Endodermal cell (in vitro differentiated cells): ENCODE data around the gene DTD1. TPM values are rescaled to one million over a fixed set of nuclear protein-coding genes. Genes with fewer than 3 reads are reported as not detected.
A peak's percentile ranks its signal among the peaks of the same experiment; 100 is the strongest.

Source experiments
- DNase-seq: peaks from one replicate; pipeline ENCODE4 v3.0.0-alpha.2; 2017
- H3K27ac ChIP-seq: 2 replicates; pipeline ENCODE4 v1.5.1; 2013; ENCODE audit warnings: mild to moderate bottlenecking, low read depth, low read length, moderate library complexity
- H3K27me3 ChIP-seq: 2 replicates; pipeline ENCODE4 v1.6.1; 2013; ENCODE audit warnings: mild to moderate bottlenecking, low read length, moderate library complexity; ENCODE audit not compliant: insufficient read depth, control insufficient read depth, poor library complexity, severe bottlenecking
- H3K36me3 ChIP-seq: 2 replicates; pipeline ENCODE4 v1.7.0; 2013; ENCODE audit warnings: mild to moderate bottlenecking, low read length, moderate library complexity; ENCODE audit not compliant: control insufficient read depth, insufficient read depth
- H3K4me1 ChIP-seq: one replicate; pipeline ENCODE4 v1.7.0; 2013; ENCODE audit warnings: low read length; ENCODE audit not compliant: control insufficient read depth, insufficient read depth
- H3K4me3 ChIP-seq: 2 replicates; pipeline ENCODE4 v1.5.1; 2013; ENCODE audit warnings: mild to moderate bottlenecking, low read length, moderate library complexity
- H3K9ac ChIP-seq: 2 replicates; pipeline ENCODE4 v1.6.1; 2013; ENCODE audit warnings: mild to moderate bottlenecking, low read length, moderate library complexity; ENCODE audit not compliant: poor library complexity, severe bottlenecking; ENCODE audit errors: extremely low read depth
- H3K9me3 ChIP-seq: 2 replicates; pipeline ENCODE4 v1.6.1; 2013; ENCODE audit warnings: mild to moderate bottlenecking, low read length, moderate library complexity; ENCODE audit not compliant: control insufficient read depth
- H3K27ac Mint-ChIP-seq: 2 replicates; pipeline ENCODE4 v1.8.0; 2020; ENCODE audit warnings: mixed read lengths
- H3K27me3 Mint-ChIP-seq: 2 replicates; pipeline ENCODE4 v1.8.0; 2021; ENCODE audit warnings: mild to moderate bottlenecking, mixed read lengths; ENCODE audit not compliant: insufficient read depth
- H3K36me3 Mint-ChIP-seq: 2 replicates; pipeline ENCODE4 v1.8.0; 2020; ENCODE audit warnings: low read depth, mixed read lengths
- H3K4me1 Mint-ChIP-seq: 2 replicates; pipeline ENCODE4 v1.8.0; 2020; ENCODE audit warnings: mixed read lengths
- H3K4me3 Mint-ChIP-seq: 2 replicates; pipeline ENCODE4 v1.8.0; 2020; ENCODE audit warnings: mild to moderate bottlenecking, moderate library complexity, mixed read lengths
- H3K9me3 Mint-ChIP-seq: 2 replicates; pipeline ENCODE4 v1.8.0; 2020; ENCODE audit warnings: mild to moderate bottlenecking, mixed read lengths
- WGBS, 2 experiments: methylation state at CpG; one replicate each; pipeline versions ENCODE4 v1.1.5 to v1.1.7; 2013; ENCODE audit warnings: missing lambda C conversion rate in 2 of 2, mixed read lengths in 1 of 2; ENCODE audit not compliant: insufficient coverage in 1 of 2, insufficient read length in 1 of 2; 5-methylcytosine and 5-hydroxymethylcytosine counted together
- total RNA-seq, 2 donors: library from RNA; stranded (reverse); fragmentation: NEBNext Ultra II Directional in 1 of 2; extraction: Animal tissue kit (Norgen Biotek cat#: 25700) in 1 of 2; gene quantifications; 2 replicates in 1 of 2; 3 replicates in 1 of 2; pipeline ENCODE4 v1.2.1, GENCODE V29; 2021
- TF ChIP-seq, protein P1 (sequence below): fragments of 200-600 bp; sonication (generic); conservative IDR thresholded peaks from 2 replicates; pipeline ENCODE4 v1.5.0; 2021; ENCODE audit warnings: antibody characterized with exemption, mild to moderate bottlenecking

DTD1 gene
- total RNA-seq, 2 donors from 2014 or later, result 34.2 to 44.0 TPM

- TF ChIP-seq, protein P1, sequence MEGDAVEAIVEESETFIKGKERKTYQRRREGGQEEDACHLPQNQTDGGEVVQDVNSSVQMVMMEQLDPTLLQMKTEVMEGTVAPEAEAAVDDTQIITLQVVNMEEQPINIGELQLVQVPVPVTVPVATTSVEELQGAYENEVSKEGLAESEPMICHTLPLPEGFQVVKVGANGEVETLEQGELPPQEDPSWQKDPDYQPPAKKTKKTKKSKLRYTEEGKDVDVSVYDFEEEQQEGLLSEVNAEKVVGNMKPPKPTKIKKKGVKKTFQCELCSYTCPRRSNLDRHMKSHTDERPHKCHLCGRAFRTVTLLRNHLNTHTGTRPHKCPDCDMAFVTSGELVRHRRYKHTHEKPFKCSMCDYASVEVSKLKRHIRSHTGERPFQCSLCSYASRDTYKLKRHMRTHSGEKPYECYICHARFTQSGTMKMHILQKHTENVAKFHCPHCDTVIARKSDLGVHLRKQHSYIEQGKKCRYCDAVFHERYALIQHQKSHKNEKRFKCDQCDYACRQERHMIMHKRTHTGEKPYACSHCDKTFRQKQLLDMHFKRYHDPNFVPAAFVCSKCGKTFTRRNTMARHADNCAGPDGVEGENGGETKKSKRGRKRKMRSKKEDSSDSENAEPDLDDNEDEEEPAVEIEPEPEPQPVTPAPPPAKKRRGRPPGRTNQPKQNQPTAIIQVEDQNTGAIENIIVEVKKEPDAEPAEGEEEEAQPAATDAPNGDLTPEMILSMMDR, result no peak
- H3K4me3 ChIP-seq, result no peak overlapping the region
- Mint-ChIP-seq H3K4me1 (peaks cover 11% of the 10 kb centered on the region), H3K27ac (no peak overlapping the region), H3K9me3 (no peaks in the 10 kb centered on the region), H3K27me3 (no peaks in the 10 kb centered on the region), H3K36me3 (no peaks in the 10 kb centered on the region), H3K4me3 (no peak overlapping the region)
- no peaks in the 10 kb centered on the region for H3K36me3 ChIP-seq
- no peak overlapping the region for H3K9ac ChIP-seq
- no peak for DNase-seq
- H3K9me3 ChIP-seq, result no peaks in the 10 kb centered on the region
- 95 to 99% methylated on average over 2 of the region's 2 CpGs for WGBS, 2 experiments
- no peak overlapping the region for H3K27ac ChIP-seq
- H3K27me3 ChIP-seq, result no peaks in the 10 kb centered on the region
- H3K4me1 ChIP-seq, result no peaks in the 10 kb centered on the region
These were observed 151.0 kb downstream of the DTD1 start for GRCh38 chr20:18738888-18739287.

GRCh38 chr20:18739751-18740166, 151.9 kb downstream of the DTD1 start:
- peak; percentile 70 for DNase-seq
- Mint-ChIP-seq H3K27me3 (no peaks in the 10 kb centered on the region), H3K4me1 (peaks cover 11% of the 10 kb centered on the region), H3K36me3 (no peaks in the 10 kb centered on the region), H3K4me3 (no peak overlapping the region), H3K27ac (no peak overlapping the region), H3K9me3 (no peaks in the 10 kb centered on the region)
- TF ChIP-seq, protein P1, result no peak
- H3K9ac ChIP-seq, result no peak overlapping the region
- no peaks in the 10 kb centered on the region for H3K36me3 ChIP-seq
- H3K27me3 ChIP-seq, result no peaks in the 10 kb centered on the region
- H3K9me3 ChIP-seq, result no peaks in the 10 kb centered on the region
- no peak overlapping the region for H3K4me3 ChIP-seq
- H3K4me1 ChIP-seq, result no peaks in the 10 kb centered on the region
- 58 to 100% methylated on average over 1 to 4 of the region's 4 CpGs for WGBS, 2 experiments
- H3K27ac ChIP-seq, result no peak overlapping the region

GRCh38 chr20:18740726-18741125, 152.9 kb downstream of the DTD1 start:
- H3K9ac ChIP-seq, result no peak overlapping the region
- Mint-ChIP-seq H3K4me1 (peaks cover 11% of the 10 kb centered on the region), H3K27me3 (no peaks in the 10 kb centered on the region), H3K27ac (no peak overlapping the region), H3K36me3 (no peaks in the 10 kb centered on the region), H3K4me3 (no peak overlapping the region), H3K9me3 (no peaks in the 10 kb centered on the region)
- H3K4me3 ChIP-seq, result no peak overlapping the region
- TF ChIP-seq, protein P1, result no peak
- no peaks in the 10 kb centered on the region for H3K4me1 ChIP-seq
- H3K36me3 ChIP-seq, result no peaks in the 10 kb centered on the region
- no peak overlapping the region for H3K27ac ChIP-seq
- no peaks in the 10 kb centered on the region for H3K9me3 ChIP-seq
- WGBS, 2 experiments, result 86 to 95% methylated on average over 3 of the region's 3 CpGs
- no peak for DNase-seq
- no peaks in the 10 kb centered on the region for H3K27me3 ChIP-seq
